GM19468 (cell line): ENCODE measurements around the gene IQCE.
"Not testable (repeated sequence)": the region's sequence is repeated elsewhere in the genome, so short reads cannot be mapped to it uniquely, and the experiment has no call there.

Experiments
- ATAC-seq: cut with Tn5 transposase; IDR thresholded peaks from one replicate; pipeline ENCODE4 v1.9.1; 2021; ENCODE audit warnings: mild to moderate bottlenecking, moderate library complexity, moderate number of reproducible peaks; ENCODE audit not compliant: unreplicated experiment; ENCODE audit errors: extremely low read depth

IQCE gene

GRCh38 chr7:2530994-2531795 lies 27.6 kb upstream of the IQCE start:
- not testable (repeated sequence) for ATAC-seq

- not testable (repeated sequence) for ATAC-seq
Observed at GRCh38 chr7:2531796-2532110, 27.0 kb upstream of the IQCE start.

- ATAC-seq = not testable (repeated sequence)
Observed at GRCh38 chr7:2532199-2532772, 26.5 kb upstream of the IQCE start.

- ATAC-seq = not testable (repeated sequence)
Observed at GRCh38 chr7:2532816-2533215, 26.0 kb upstream of the IQCE start.

- ATAC-seq = not testable (repeated sequence)
Observed at GRCh38 chr7:2533566-2533965, 25.2 kb upstream of the IQCE start.

- ATAC-seq = not testable (repeated sequence)
Observed at GRCh38 chr7:2534214-2534613, 24.6 kb upstream of the IQCE start.

GRCh38 chr7:2535872-2536627 lies 22.7 kb upstream of the IQCE start:
- not testable (repeated sequence) for ATAC-seq

GRCh38 chr7:2537981-2538851 lies 20.6 kb upstream of the IQCE start:
- no peak for ATAC-seq

GRCh38 chr7:2539031-2539911 lies 19.5 kb upstream of the IQCE start:
- ATAC-seq = no peak

- ATAC-seq = no peak
Observed at GRCh38 chr7:2540133-2540532, 18.6 kb upstream of the IQCE start.

GRCh38 chr7:2540641-2541051 lies 18.1 kb upstream of the IQCE start:
- ATAC-seq = no peak

GRCh38 chr7:2541291-2542010 lies 17.3 kb upstream of the IQCE start:
- ATAC-seq = no peak

GRCh38 chr7:2542011-2542915 lies 16.5 kb upstream of the IQCE start:
- no peak for ATAC-seq

- ATAC-seq = no peak
Observed at GRCh38 chr7:2542916-2543871, 15.6 kb upstream of the IQCE start.

GRCh38 chr7:2544541-2545188 lies 14.1 kb upstream of the IQCE start:
- ATAC-seq = no peak

- ATAC-seq = no peak
Observed at GRCh38 chr7:2545746-2546425, 12.9 kb upstream of the IQCE start.
